Neural crest cell (in vitro differentiated cells): ENCODE measurements around the gene LARGE2. TPM values are rescaled to one million over a fixed set of nuclear protein-coding genes. Genes with fewer than 3 reads are reported as not detected.
A peak's percentile ranks its signal among the peaks of the same experiment; 100 is the strongest.

Source experiments
- DNase-seq: peaks from one replicate; pipeline ENCODE4 v3.0.0; 2021; ENCODE audit warnings: low read depth, mixed read lengths, low spot score
- H3K27ac Mint-ChIP-seq: one replicate; pipeline ENCODE4 v1.8.0; 2021; ENCODE audit warnings: mild to moderate bottlenecking, mixed read lengths; ENCODE audit not compliant: unreplicated experiment
- H3K27me3 Mint-ChIP-seq: 2 replicates; pipeline ENCODE4 v1.8.0; 2021; ENCODE audit warnings: low read depth, mild to moderate bottlenecking, mixed read lengths
- H3K36me3 Mint-ChIP-seq: 2 replicates; pipeline ENCODE4 v1.8.0; 2021; ENCODE audit warnings: low read depth, mild to moderate bottlenecking, mixed read lengths
- H3K4me1 Mint-ChIP-seq: 2 replicates; pipeline ENCODE4 v1.8.0; 2021; ENCODE audit warnings: mixed read lengths
- H3K4me3 Mint-ChIP-seq: one replicate; pipeline ENCODE4 v1.8.0; 2021; ENCODE audit warnings: mild to moderate bottlenecking, mixed read lengths
- H3K9me3 Mint-ChIP-seq: 2 replicates; pipeline ENCODE4 v1.8.0; 2021; ENCODE audit warnings: mixed read lengths
- CTCF ChIP-seq: fragments of 200-600 bp; sonication (generic); conservative IDR thresholded peaks from 2 replicates; pipeline ENCODE4 v1.5.0; 2021; ENCODE audit warnings: antibody characterized with exemption, mild to moderate bottlenecking
- total RNA-seq: library from RNA; stranded (reverse); gene quantifications from 2 replicates; pipeline ENCODE4 v1.2.1, GENCODE V29; 2021

Gene LARGE2
- total RNA-seq, 1 donor from 2014 or later = not detected

- TF ChIP-seq CTCF = no peak
- DNase-seq = no peak
- peaks cover 12% of the 10 kb centered on the region for H3K4me1 Mint-ChIP-seq
- no peaks in the 10 kb centered on the region for H3K36me3 Mint-ChIP-seq
- H3K27me3 Mint-ChIP-seq = peaks cover 58% of the 10 kb centered on the region
- no peak overlapping the region for H3K27ac Mint-ChIP-seq
- H3K9me3 Mint-ChIP-seq = no peaks in the 10 kb centered on the region
- peak overlapping the region; percentile 65 for H3K4me3 Mint-ChIP-seq
These were observed 1.8 kb downstream of the LARGE2 start for GRCh38 chr11:45924036-45924915.

GRCh38 chr11:45924927-45925326 is 2.5 kb downstream of the LARGE2 start:
- peaks cover 56% of the 10 kb centered on the region for H3K27me3 Mint-ChIP-seq
- H3K4me1 Mint-ChIP-seq = peaks cover 12% of the 10 kb centered on the region
- H3K4me3 Mint-ChIP-seq = peak overlapping the region; percentile 65
- no peak for DNase-seq
- no peak overlapping the region for H3K27ac Mint-ChIP-seq
- no peaks in the 10 kb centered on the region for H3K9me3 Mint-ChIP-seq
- TF ChIP-seq CTCF = no peak
- H3K36me3 Mint-ChIP-seq = no peaks in the 10 kb centered on the region

- TF ChIP-seq CTCF = no peak
- no peak for DNase-seq
- Mint-ChIP-seq H3K36me3 (no peaks in the 10 kb centered on the region), H3K9me3 (no peaks in the 10 kb centered on the region), H3K4me3 (peak overlapping the region; percentile 47), H3K27ac (no peak overlapping the region), H3K4me1 (peaks cover 12% of the 10 kb centered on the region), H3K27me3 (peaks cover 50% of the 10 kb centered on the region)
These were observed 3.1 kb downstream of the LARGE2 start for GRCh38 chr11:45925550-45925949.

GRCh38 chr11:45926001-45926401 is 3.5 kb downstream of the LARGE2 start:
- no peak for DNase-seq
- H3K27me3 Mint-ChIP-seq = peaks cover 46% of the 10 kb centered on the region
- H3K36me3 Mint-ChIP-seq = no peaks in the 10 kb centered on the region
- TF ChIP-seq CTCF = no peak
- no peaks in the 10 kb centered on the region for H3K9me3 Mint-ChIP-seq
- no peak overlapping the region for H3K27ac Mint-ChIP-seq
- H3K4me3 Mint-ChIP-seq = peak overlapping the region; percentile 47
- H3K4me1 Mint-ChIP-seq = peaks cover 12% of the 10 kb centered on the region

- no peak overlapping the region for H3K27ac Mint-ChIP-seq
- no peak for TF ChIP-seq CTCF
- H3K9me3 Mint-ChIP-seq = no peaks in the 10 kb centered on the region
- no peak overlapping the region for H3K4me3 Mint-ChIP-seq
- peaks cover 38% of the 10 kb centered on the region for H3K27me3 Mint-ChIP-seq
- DNase-seq = no peak
- peaks cover 7% of the 10 kb centered on the region for H3K4me1 Mint-ChIP-seq
- H3K36me3 Mint-ChIP-seq = no peaks in the 10 kb centered on the region
These were observed 4.3 kb downstream of the LARGE2 start for GRCh38 chr11:45926536-45927331.
